Caco-2 (cell line): Measurements from ENCODE around the gene CRADD. TPM values are rescaled to one million over a fixed set of nuclear protein-coding genes. Genes with fewer than 3 reads are reported as not detected.

Source experiments
- BruUV-seq: library from RNA; stranded (reverse); fragments of 400-500 nt; replicated peaks from 2 replicates; lab custom pipeline; 2021; lab: Mats Ljungman, UMichigan
- CTCF ChIA-PET: fragments of 300-600 bp; sonication (Branson Sonifier 250); formaldehyde crosslinking; loops from one replicate; lab custom pipeline; 2022; ENCODE audit warnings: antibody characterized with exemption; lab: Charles Lee
- POLR2A ChIA-PET: fragments of 300-600 bp; sonication (Branson Sonifier 250); formaldehyde crosslinking; loops from one replicate; lab custom pipeline; 2022; ENCODE audit warnings: antibody characterized with exemption; lab: Charles Lee
- DNase-seq, 2 experiments: peaks; one replicate each; pipeline versions ENCODE4 v3.0.0 to v3.0.0-alpha.2; 2020 to 2022
- H3K27me3 ChIP-seq: replicated peaks from 2 replicates; pipeline ENCODE4 v1.6.0; 2011; ENCODE audit warnings: low read length; ENCODE audit not compliant: control insufficient read depth, insufficient read depth
- H3K36me3 ChIP-seq: 2 replicates; pipeline ENCODE4 v1.5.1; 2011; ENCODE audit warnings: low read length; ENCODE audit not compliant: control insufficient read depth, insufficient read depth
- H3K4me1 ChIP-seq: fragments of 250-450 bp; sonication (Bioruptor Pico); 2 replicates; pipeline ENCODE4 v1.5.1; 2020; ENCODE audit warnings: mild to moderate bottlenecking
- H3K4me3 ChIP-seq: 2 replicates; pipeline ENCODE4 v1.5.1; 2011; ENCODE audit warnings: low read depth, mild to moderate bottlenecking, control low read depth, low read length
- H3K9me3 ChIP-seq: fragments of 250-450 bp; sonication (Bioruptor Pico); 2 replicates; pipeline ENCODE4 v1.5.1; 2020; ENCODE audit warnings: mild to moderate bottlenecking, moderate library complexity
- H3K27ac Mint-ChIP-seq: one replicate; pipeline ENCODE4 v1.8.0; 2022; ENCODE audit warnings: mixed read lengths; ENCODE audit not compliant: unreplicated experiment
- H3K27me3 Mint-ChIP-seq: one replicate; pipeline ENCODE4 v1.8.0; 2022; ENCODE audit warnings: mixed read lengths; ENCODE audit not compliant: insufficient read depth, unreplicated experiment
- H3K36me3 Mint-ChIP-seq: one replicate; pipeline ENCODE4 v1.8.0; 2022; ENCODE audit warnings: mild to moderate bottlenecking, mixed read lengths; ENCODE audit not compliant: insufficient read depth, unreplicated experiment
- H3K4me1 Mint-ChIP-seq: one replicate; pipeline ENCODE4 v1.8.0; 2022; ENCODE audit warnings: low read depth, mixed read lengths; ENCODE audit not compliant: unreplicated experiment
- H3K4me3 Mint-ChIP-seq: one replicate; pipeline ENCODE4 v1.8.0; 2022; ENCODE audit warnings: mild to moderate bottlenecking, moderate library complexity, mixed read lengths; ENCODE audit not compliant: unreplicated experiment
- H3K9me3 Mint-ChIP-seq: one replicate; pipeline ENCODE4 v1.8.0; 2022; ENCODE audit warnings: mixed read lengths; ENCODE audit not compliant: unreplicated experiment
- intact Hi-C: fragments of 100-400 bp; cut with micrococcal nuclease; formaldehyde crosslinking; loops from one replicate; pipeline ENCODE4 v1.10.0; 2022; ENCODE audit not compliant: unreplicated experiment
- total RNA-seq: library from RNA; stranded (reverse); gene quantifications from 2 replicates; pipeline ENCODE4 v1.2.3, GENCODE V29; 2022
- TF ChIP-seq, protein P1 (sequence below), 2 experiments: fragments of 200-600 bp in 1 of 2; IDR thresholded peaks; 1 replicate in 1 of 2; 2 replicates in 1 of 2; pipeline versions ENCODE4 v1.5.1 to v1.8.0; 2011 to 2022; ENCODE audit warnings: antibody characterized with exemption in 1 of 2, control low read depth in 1 of 2, inconsistent platforms in 1 of 2, low read depth in 1 of 2, low read length in 1 of 2, mild to moderate bottlenecking in 1 of 2, moderate library complexity in 1 of 2; ENCODE audit not compliant: insufficient read depth in 1 of 2, severe bottlenecking in 1 of 2, unreplicated experiment in 1 of 2

Gene CRADD
- total RNA-seq, 1 experiment from 2014 or later, result 29.2 TPM

DNA sequence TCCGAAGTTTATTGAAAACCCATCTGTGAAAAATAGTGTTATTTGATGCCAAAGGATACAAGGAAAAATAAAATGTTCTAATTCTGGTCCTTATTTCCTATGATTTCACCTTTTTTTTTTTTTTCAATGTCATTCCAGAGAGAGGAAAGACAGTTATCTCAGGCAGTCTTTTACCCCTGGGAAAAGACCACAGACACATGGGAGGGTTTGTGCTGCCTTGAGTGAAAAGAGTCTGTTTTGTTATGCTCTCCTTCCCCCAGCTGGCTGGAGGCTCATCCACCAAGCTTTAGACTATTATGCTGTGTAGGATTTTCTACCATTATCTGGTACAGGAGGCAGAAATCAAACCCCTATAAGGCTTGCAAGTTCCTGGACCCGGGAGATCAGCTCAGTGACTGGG, 151.8 kb downstream of the CRADD start:
- Mint-ChIP-seq H3K36me3 (no peaks in the 10 kb centered on the region), H3K27me3 (no peaks in the 10 kb centered on the region), H3K4me3 (no peak overlapping the region), H3K4me1 (no peaks in the 10 kb centered on the region), H3K27ac (no peak overlapping the region), H3K9me3 (no peaks in the 10 kb centered on the region)
- Histone ChIP-seq H3K27me3 (no peaks in the 10 kb centered on the region), H3K4me1 (no peaks in the 10 kb centered on the region), H3K4me3 (no peak overlapping the region), H3K9me3 (no peaks in the 10 kb centered on the region), H3K36me3 (no peaks in the 10 kb centered on the region)
- no peak for DNase-seq
- POLR2A ChIA-PET, result no interaction called here
- intact Hi-C loops, result no loop called here
- CTCF ChIA-PET, result no interaction called here
- TF ChIP-seq, protein P1, sequence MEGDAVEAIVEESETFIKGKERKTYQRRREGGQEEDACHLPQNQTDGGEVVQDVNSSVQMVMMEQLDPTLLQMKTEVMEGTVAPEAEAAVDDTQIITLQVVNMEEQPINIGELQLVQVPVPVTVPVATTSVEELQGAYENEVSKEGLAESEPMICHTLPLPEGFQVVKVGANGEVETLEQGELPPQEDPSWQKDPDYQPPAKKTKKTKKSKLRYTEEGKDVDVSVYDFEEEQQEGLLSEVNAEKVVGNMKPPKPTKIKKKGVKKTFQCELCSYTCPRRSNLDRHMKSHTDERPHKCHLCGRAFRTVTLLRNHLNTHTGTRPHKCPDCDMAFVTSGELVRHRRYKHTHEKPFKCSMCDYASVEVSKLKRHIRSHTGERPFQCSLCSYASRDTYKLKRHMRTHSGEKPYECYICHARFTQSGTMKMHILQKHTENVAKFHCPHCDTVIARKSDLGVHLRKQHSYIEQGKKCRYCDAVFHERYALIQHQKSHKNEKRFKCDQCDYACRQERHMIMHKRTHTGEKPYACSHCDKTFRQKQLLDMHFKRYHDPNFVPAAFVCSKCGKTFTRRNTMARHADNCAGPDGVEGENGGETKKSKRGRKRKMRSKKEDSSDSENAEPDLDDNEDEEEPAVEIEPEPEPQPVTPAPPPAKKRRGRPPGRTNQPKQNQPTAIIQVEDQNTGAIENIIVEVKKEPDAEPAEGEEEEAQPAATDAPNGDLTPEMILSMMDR (IDR thresholded peaks at IDR 0.05; ENCODE audit: insufficient read depth in 1 of 2, low read depth in 1 of 2, low read length in 1 of 2, severe bottlenecking in 1 of 2, unreplicated experiment in 1 of 2), result no peak
- BruUV-seq, result no TSS peak

DNA sequence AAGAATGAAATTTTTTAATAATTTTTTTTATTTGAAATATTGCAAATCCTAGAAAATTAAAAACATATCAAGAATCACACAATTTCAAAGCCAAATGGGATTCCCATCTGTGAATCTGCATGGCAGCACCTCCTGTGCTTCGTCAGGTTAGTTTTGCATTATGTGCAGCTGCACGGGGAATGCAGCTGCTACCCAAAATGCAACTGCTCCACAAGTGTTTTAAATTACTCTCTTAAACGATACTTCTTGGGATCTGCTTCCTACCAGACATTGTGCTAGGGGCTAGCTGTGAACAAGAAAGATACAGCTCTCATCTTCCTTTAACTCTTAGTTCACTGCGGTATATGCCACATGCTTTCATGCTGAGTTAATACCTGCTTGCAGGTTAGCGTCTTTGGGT, 154.2 kb downstream of the CRADD start:
- Mint-ChIP-seq H3K27me3 (no peaks in the 10 kb centered on the region), H3K4me3 (no peak overlapping the region), H3K36me3 (peaks cover 5% of the 10 kb centered on the region), H3K9me3 (no peaks in the 10 kb centered on the region), H3K27ac (no peak overlapping the region), H3K4me1 (no peaks in the 10 kb centered on the region)
- H3K4me3 ChIP-seq, result no peak overlapping the region
- no peak for DNase-seq
- intact Hi-C loops, result no loop called here
- no peaks in the 10 kb centered on the region for H3K27me3 ChIP-seq
- ChIA-PET CTCF (no interaction called here), POLR2A (no interaction called here)
- no peaks in the 10 kb centered on the region for H3K4me1 ChIP-seq
- no TSS peak for BruUV-seq
- TF ChIP-seq, protein P1 (IDR thresholded peaks at IDR 0.05; ENCODE audit: insufficient read depth in 1 of 2, low read depth in 1 of 2, low read length in 1 of 2, severe bottlenecking in 1 of 2, unreplicated experiment in 1 of 2), result no peak
- H3K36me3 ChIP-seq, result no peaks in the 10 kb centered on the region
- no peaks in the 10 kb centered on the region for H3K9me3 ChIP-seq

DNA sequence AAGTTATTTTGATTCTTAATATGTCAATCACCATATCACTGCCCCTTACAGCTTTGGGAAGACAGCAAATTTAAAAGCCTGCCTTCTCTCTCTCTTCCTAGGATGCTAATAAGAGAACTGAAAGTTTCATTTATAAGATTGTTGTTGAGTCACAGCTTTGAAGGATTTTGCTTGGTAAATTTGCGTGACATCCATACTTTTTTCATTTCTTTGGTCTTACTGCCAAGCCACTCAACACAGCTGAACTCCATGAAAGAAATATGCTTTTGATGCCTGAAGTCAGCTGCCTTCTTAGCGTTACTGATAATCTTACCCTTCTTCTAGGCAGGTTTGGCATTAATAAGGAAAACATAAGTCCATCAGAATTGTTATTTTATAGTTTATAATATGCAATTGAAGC, 155.0 kb downstream of the CRADD start:
- Histone ChIP-seq H3K9me3 (no peaks in the 10 kb centered on the region), H3K4me3 (no peak overlapping the region), H3K36me3 (no peaks in the 10 kb centered on the region), H3K4me1 (no peaks in the 10 kb centered on the region), H3K27me3 (no peaks in the 10 kb centered on the region)
- peaks cover 5% of the 10 kb centered on the region for H3K4me1 Mint-ChIP-seq
- peaks cover 5% of the 10 kb centered on the region for H3K36me3 Mint-ChIP-seq
- ChIA-PET POLR2A (no interaction called here), CTCF (no interaction called here)
- TF ChIP-seq, protein P1 (IDR thresholded peaks at IDR 0.05; ENCODE audit: insufficient read depth in 1 of 2, low read depth in 1 of 2, low read length in 1 of 2, severe bottlenecking in 1 of 2, unreplicated experiment in 1 of 2), result no peak
- no peak overlapping the region for H3K4me3 Mint-ChIP-seq
- H3K27me3 Mint-ChIP-seq, result no peaks in the 10 kb centered on the region
- no TSS peak for BruUV-seq
- intact Hi-C loops, result no loop called here
- H3K27ac Mint-ChIP-seq, result no peak overlapping the region
- no peak for DNase-seq
- no peaks in the 10 kb centered on the region for H3K9me3 Mint-ChIP-seq
